Adrenal gland (tissue), 5 donors: Measurements from ENCODE around the gene MYO1B.

Source experiments
- CTCF ChIP-seq, 6 experiments: fragments of 450-650 bp in 4 of 6; fragments of 200-600 bp in 2 of 6; sonication (generic) in 1 of 6; IDR thresholded peaks; 1 replicate in 5 of 6; 2 replicates in 1 of 6; pipeline versions ENCODE4 v1.5.1 to v1.8.0; 2016 to 2021; ENCODE audit warnings: antibody characterized with exemption in 6 of 6, mild to moderate bottlenecking in 2 of 6, moderate library complexity in 1 of 6
- POLR2A ChIP-seq, 2 donors: fragments of 450-650 bp; IDR thresholded peaks; one replicate each; pipeline ENCODE4 v1.6.1; 2017; ENCODE audit warnings: antibody characterized with exemption in 2 of 2, mild to moderate bottlenecking in 2 of 2, moderate library complexity in 1 of 2
- donor health status: DM: no; HTN: no; CAD: no.

DNA sequence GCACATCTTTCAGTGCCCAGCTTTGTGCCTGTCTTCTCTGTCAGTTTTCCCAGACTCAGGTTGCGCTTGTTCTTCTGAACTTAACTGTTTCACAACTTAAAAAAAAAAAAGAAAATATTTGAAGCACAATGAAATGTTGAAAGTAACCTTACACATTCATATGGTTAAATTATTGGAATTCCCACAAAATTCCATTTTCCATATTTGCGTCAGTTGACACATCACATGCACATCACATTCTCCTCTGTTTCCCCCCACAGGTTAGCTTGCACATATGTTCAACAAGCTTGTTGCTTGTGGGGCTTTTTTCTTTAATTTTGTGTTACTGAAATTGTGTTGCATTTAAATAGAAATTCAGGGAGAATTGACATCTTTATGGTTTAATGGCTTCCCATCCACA lies 8.3 kb downstream of the MYO1B start:
- no peak for TF ChIP-seq CTCF (IDR thresholded peaks at IDR 0.05)
- TF ChIP-seq POLR2A (IDR thresholded peaks at IDR 0.05): no peak
